GM21825 (cell line): ENCODE measurements around the gene COL20A1.
"Not testable (repeated sequence)": the region's sequence is repeated elsewhere in the genome, so short reads cannot be mapped to it uniquely, and the experiment has no call there.

Experiments
- ATAC-seq: cut with Tn5 transposase; IDR thresholded peaks from one replicate; pipeline ENCODE4 v1.9.1; 2021; ENCODE audit warnings: mild to moderate bottlenecking, moderate library complexity; ENCODE audit not compliant: unreplicated experiment

The COL20A1 gene

GRCh38 chr20:63292904-63293303, at the start of gene COL20A1:
TSS of gene COL20A1 (plus strand) at chr20:63293186. CDS start at chr20:63295108, 1,922 bp downstream.
- ATAC-seq = no peak

DNA sequence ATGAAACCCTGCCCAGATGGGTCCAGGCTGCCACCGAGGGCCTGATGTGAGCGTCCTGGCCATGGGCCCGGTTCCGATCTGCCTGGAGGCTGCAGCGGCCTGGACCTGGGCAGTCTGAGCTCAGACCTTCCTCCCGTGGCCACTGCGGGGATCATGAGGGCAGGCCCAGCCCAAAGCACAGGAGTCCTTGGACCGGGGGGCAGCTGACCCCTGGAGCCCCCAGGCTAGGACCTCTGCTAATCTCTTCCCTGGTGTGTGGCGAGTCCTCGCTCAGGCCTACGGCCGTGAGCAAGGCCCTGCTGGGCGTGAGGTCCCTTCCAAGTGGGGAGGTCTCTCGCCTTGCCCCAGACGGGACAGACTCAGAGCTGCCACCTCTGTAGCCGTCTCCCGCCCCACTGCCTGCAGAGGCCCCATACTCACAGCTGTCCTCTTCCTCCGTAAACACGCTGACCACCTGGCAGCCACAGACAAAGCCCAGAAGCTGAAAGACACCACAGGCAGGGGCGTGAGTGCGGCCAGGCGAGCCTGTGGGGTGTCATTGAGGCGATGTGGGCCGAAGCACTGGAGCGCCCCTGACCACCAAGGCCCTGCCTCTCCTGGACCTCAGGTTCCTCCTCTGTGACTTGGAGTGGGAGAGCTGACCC, 49.3 kb upstream of the COL20A1 start:
- no peak for ATAC-seq

GRCh38 chr20:63244468-63244867, 48.5 kb upstream of the COL20A1 start:
- ATAC-seq = no peak

DNA sequence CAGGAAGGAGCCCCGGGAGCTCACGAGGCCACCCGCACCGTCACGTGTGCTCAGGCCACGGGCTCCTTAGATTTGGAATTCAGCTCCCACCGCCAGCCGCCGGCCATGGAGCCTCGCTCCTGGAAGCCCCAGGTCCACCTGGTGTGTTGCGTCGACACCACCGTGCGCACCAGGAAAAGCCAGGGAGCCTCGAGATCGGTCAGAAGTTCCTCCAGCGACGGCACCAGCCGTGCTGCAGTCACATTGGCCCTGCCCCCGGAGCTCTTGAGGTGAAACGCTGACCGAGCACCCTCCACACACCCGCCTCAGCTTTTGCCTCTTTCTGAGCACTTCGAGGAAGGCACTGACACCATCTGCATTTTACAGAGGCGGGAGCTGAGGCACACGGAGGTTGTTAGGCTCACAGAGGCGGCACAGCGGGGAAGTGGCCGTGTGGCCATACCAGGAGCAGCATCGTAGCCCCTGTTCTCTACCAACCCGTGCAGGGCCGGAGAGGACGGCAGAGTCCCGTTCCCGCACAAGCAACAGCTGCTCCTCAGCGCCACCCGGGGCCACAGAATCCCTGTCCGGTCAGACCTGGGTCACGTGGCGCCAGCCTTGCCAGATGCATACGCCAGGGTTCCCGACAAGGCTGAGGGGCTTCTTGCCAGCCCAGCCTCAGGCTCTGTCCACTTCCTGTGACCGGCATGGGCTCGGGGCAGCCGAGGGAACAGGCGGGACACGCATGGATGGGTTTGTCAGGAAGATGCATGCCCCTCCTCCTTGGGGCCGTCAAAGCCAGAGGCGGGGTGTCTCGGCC, 46.3 kb upstream of the COL20A1 start:
- no peak for ATAC-seq

- ATAC-seq = no peak
Measured at GRCh38 chr20:63247671-63248228, 45.2 kb upstream of the COL20A1 start.

GRCh38 chr20:63248835-63249591, 44.0 kb upstream of the COL20A1 start:
- ATAC-seq = no peak

DNA sequence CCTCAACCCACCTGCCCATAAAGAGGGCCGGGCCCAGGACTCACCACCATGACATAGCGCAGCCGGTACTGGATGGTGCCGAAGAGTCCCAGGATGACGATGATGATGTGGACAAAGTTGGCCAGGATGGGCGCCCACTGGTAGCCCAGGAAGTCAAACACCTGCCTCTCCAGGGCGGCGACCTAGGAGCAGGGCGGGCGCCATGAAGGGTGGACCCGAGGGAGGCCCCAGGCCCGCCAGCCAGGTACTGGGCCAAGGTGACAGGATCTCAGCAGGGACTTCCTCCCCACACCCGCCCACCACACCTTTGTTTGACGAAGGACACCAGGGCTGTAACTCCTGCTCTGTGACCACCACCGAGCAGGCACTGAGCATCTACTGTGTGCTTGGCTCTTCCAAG, 43.1 kb upstream of the COL20A1 start:
- ATAC-seq = no peak

DNA sequence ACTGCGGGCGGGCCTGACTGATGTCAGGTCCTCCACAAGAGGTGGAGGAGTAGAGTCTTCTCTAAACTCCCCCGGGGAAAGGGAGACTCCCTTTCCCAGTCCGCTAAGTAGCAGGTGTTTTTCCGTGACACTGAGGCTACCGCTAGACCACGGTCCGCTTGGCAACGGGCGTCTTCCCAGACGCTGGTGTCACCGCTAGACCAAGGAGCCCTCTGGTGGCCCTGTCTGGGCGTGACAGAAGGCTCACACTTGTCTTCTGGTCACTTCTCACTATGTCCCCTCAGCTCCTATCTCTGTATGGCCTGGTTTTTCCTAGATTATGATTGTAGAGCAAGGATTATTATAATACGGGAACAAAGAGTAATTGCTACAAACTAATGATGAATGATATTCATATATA, 41.6 kb upstream of the COL20A1 start:
- not testable (repeated sequence) for ATAC-seq

DNA sequence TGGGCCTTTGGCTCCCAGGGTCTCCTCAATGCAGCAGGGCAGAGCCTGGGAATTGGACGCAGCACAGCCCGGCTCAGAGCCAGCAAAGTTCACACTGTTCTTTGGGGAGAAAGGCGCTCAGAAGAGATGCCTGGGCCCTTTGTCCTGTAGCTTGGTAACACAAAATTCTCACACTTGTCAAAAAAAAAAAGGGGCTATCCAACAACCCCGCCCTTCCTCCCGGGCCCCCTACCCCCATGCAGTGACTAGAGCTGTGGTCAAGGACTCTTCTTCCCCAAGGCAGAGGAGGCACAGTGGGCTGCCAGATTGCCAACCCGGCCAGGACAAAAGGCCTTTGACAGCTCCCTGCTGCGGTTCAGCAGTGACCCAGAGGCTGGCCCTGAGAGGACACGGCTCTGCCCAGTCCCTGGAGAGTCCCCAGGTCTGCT, 40.7 kb upstream of the COL20A1 start:
- ATAC-seq = no peak

DNA sequence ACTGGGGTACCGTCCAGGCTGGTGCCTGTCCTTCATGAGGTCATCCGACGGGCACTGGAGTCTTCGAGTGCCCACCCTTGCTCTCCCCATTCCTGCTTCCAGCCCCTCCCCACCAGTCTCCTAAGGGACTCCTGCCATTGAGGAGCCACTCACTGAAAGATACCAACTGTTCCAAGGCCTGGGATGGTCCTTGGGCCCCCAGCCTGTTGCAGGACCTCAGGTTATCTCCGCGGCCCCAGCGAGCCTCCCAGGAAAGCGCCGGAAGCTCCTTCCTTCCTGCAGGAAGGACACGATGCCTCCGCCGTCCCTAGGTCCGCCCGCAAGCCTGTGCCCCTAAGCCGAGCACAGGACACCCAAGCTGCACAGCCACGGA, 39.9 kb upstream of the COL20A1 start:
- ATAC-seq = no peak

DNA sequence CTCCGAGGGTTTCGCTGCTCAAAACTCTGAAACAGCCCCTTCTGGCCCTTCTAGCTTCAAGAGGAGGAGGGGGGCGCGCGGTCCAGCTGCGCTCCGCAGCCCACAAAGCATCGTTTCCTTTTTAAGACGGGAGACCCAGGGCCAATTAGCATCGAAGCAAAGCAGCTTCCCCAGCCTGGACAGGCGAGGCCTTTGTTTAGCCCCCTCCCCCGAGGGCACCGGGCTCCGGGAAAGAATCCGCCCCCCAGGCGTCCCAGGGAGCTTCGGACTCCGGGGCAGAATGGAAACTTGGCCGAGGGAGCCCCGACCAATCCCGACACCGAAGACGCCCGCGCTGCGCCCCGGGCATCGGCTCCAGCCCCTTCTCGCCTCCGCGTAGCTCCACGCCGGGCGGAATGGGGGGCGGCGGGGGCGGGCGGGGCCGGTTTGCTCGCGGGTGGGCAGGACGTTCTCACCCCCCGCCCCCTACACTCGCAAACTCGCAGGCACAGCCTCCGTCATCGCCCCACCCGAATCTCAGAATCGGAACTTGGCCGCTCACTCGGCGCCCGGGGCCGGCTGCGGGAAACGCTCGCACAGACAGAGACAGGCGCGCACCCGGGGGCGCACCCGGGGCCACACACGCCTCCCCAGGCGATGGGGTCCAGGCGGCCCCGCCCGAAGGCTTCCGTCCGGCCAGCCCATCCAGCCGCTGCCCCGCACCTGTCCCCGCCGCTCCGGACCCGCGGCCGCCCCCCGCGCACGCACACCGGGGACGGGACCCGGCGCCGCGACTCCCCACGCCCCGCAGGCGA, 39.4 kb upstream of the COL20A1 start:
- no peak for ATAC-seq

GRCh38 chr20:63254232-63254605, 38.8 kb upstream of the COL20A1 start, which contains the start of gene NKAIN4:
TSS of gene NKAIN4 (minus strand) at chr20:63254463. CDS start at chr20:63254450, 13 bp downstream.
- ATAC-seq = no peak

DNA sequence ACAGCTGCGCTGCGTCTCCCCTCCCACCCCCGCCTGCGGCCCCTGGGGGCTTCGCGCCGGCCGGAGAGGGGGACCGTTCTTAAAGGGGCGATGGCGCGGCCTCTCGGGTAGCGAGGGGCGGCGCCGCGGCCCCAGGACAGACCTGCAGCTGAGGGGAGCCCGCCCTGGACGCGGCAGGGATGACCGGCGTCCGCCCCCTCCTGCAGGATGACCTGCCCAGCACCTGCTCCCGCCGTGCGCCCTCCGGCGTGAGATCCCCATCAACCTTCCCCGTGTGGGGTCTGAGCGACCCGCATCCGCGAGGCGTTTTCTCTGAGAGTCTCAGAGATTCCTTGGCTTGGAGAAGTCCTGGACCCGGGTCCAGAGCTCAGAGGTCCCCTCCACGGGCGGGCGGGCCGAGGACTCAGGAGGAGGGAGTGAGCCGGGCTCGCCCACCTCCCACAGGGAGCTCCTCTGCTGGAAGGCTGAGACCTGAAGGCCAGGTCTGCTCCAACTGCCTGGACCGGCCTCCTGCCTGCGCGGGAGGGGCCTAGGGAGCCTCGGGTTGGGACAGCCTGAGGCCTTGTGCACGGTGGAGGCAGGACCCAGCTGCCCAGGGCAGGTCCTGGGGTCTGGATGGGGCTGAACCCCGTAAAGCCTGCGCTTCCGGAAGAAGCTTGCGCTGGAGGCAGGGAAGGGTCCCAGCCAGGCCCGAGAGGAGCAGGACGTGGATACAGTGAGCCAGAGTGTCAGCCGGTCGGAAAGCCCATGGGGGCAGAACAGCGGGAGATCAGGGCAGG, 38.2 kb upstream of the COL20A1 start:
- ATAC-seq = no peak

DNA sequence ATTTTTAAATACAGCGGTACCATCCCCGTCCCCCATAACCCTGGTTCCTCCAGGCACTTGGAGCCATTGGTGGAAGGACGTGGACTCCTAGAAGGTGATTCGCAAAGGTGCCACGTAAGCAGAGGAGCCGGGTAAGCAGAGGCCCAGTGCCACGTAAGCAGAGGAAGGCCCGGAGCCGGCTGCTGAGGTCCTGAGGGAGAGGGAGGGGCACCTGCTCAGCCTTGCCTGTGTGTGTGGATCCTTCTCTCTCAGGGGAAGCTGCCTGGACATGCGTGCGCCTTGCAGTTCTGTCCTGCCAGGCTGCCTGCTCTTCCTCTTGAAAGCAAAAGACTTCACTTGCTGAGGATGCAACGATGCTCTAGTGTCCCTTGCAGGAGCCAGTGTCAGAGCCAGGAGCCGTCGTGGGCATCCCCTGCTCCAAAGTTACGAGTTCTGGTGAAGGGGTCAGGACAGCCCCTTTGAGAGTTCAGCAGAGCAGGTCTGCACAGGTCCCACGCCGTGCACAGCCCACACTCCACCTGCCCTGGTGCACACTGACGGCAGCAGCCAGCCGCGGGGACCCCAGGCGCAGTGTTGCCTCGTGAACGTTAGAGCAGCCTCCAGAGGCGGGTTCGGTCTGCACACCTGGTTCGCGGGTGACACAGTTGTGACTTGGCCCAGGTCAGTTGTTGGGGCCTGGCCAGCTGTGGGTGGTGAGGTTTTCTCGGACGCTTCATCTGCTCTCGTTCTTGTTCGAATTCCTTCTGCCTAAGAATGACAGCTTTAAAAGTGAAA, 36.9 kb upstream of the COL20A1 start:
- ATAC-seq = no peak

- ATAC-seq = no peak
Measured at GRCh38 chr20:63256954-63257353, 36.0 kb upstream of the COL20A1 start.

DNA sequence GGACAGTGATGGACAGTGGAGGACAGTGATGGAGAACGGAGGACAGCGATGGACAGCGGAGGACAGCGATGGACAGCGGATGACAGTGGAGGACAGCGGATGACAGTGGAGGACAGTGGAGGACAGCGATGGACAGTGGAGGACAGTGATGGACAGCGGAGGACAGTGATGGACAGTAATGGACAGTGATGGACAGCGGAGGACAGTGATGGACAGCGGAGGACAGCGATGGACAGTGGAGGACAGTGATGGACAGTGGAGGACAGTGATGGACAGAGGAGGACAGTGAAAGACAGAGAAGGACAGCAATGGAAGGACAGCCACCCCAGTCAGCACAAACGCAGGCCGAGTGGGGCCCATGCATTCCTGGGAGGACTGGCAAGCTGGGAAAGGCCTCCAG, 35.4 kb upstream of the COL20A1 start:
- no peak for ATAC-seq

DNA sequence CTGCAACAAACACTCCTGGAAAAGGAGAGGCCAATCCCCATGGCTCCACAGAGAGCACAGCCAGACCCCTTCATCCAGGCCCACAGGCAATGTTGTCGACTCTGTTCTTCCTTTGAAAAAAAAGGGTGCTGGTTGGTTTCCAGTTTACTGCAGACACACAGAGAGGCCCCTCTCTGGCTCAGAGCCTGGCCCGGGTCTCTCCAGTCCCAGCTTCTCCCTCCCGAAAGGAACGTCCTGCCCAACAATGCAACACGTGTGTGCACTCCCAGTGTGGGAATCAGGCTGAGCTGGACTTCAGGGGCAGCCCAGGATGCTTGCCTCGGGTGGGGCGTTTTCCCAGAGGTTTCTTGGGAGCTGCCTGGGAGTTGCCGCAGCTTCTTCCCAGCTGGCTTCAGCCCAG, 34.2 kb upstream of the COL20A1 start:
- ATAC-seq = no peak

DNA sequence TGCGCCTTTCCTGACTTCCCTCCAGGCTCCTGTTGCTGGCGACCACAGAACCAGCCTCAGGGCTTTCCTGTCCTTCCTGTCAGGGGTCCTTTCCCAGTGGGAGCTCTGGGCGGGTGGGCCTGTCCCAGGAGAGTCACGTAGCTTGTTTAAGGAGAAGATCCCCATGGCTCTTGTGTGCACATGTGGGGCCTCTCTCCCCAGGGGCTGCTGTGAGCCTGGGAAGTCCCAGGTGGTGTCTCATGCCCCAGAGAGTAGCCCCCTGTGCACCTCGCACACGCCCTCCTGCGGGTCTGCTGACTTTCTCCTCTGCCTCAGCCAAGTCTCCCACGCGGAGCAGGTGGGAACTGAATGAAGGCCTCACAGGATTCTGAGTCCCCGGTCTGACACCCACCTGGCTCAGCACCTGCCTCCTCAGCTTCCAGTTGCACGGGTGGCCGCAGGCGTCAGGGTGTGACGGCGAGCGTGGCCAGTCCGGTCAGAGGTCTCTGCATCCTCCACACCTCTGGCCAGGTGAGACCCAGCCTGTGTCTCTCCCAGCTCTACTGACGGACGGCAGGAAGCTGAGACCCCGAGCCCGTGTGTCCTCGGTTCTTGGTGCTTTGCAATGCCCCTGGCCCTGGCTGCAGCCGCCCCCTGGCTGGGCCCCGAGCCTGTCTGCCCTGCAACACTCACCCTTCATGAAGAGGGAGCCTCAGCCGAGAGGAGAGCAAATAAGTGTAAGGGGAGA, 33.1 kb upstream of the COL20A1 start:
- no peak for ATAC-seq
